HAP-1 (cell line): ENCODE results near the gene C14orf39.
"Not testable (repeated sequence)": the region's sequence is repeated elsewhere in the genome, so short reads cannot be mapped to it uniquely, and the experiment has no call there.

Experiments used
- DNase-seq, 2 experiments: peaks; one replicate each; pipeline ENCODE4 v3.0.0-alpha.2; 2016 to 2020; ENCODE audit warnings: low spot score in 2 of 2
- H3K27me3 ChIP-seq: fragments of 250-450 bp; sonication (Bioruptor Pico); 2 replicates; pipeline ENCODE4 v1.5.1; 2020; ENCODE audit warnings: low read depth, mild to moderate bottlenecking, moderate library complexity
- H3K36me3 ChIP-seq: fragments of 250-450 bp; sonication (Bioruptor Pico); replicated peaks from 2 replicates; pipeline ENCODE4 v1.5.1; 2020; ENCODE audit warnings: mild to moderate bottlenecking
- H3K4me1 ChIP-seq: fragments of 250-450 bp; sonication (Bioruptor Pico); 2 replicates; pipeline ENCODE4 v1.5.1; 2020; ENCODE audit warnings: mild to moderate bottlenecking
- H3K4me3 ChIP-seq: fragments of 250-450 bp; sonication (Bioruptor Pico); 2 replicates; pipeline ENCODE4 v1.5.1; 2020; ENCODE audit warnings: mild to moderate bottlenecking, moderate library complexity
- H3K9me3 ChIP-seq: fragments of 250-450 bp; sonication (Bioruptor Pico); 2 replicates; pipeline ENCODE4 v1.5.1; 2020; ENCODE audit warnings: mild to moderate bottlenecking, moderate library complexity
- in situ Hi-C: fragments of 300-500 bp; cut with MboI; formaldehyde crosslinking; loops from 3 replicates; pipeline ENCODE4 v1.14.3; 2020; ENCODE audit warnings: low sequenced_read_pairs, inconsistent platforms, mixed read lengths

Gene C14orf39

GRCh38 chr14:60508363-60508706 is 22.5 kb upstream of the C14orf39 start:
- DNase-seq = no peak
- no peaks in the 10 kb centered on the region for H3K36me3 ChIP-seq
- in situ Hi-C loops = no loop called here
- no peak overlapping the region for H3K4me3 ChIP-seq
- H3K27me3 ChIP-seq = peaks cover 95% of the 10 kb centered on the region
- no peaks in the 10 kb centered on the region for H3K4me1 ChIP-seq
- H3K9me3 ChIP-seq = no peaks in the 10 kb centered on the region

- Histone ChIP-seq H3K4me1 (no peaks in the 10 kb centered on the region), H3K9me3 (no peaks in the 10 kb centered on the region), H3K36me3 (no peaks in the 10 kb centered on the region), H3K4me3 (no peak overlapping the region), H3K27me3 (peaks cover 83% of the 10 kb centered on the region)
- DNase-seq = no peak
- in situ Hi-C loops = no loop called here
Observed at GRCh38 chr14:60506985-60507829, 21.3 kb upstream of the C14orf39 start.

GRCh38 chr14:60506462-60506984 is 20.7 kb upstream of the C14orf39 start:
- peaks cover 80% of the 10 kb centered on the region for H3K27me3 ChIP-seq
- no peaks in the 10 kb centered on the region for H3K9me3 ChIP-seq
- H3K4me3 ChIP-seq = no peak overlapping the region
- H3K36me3 ChIP-seq = no peaks in the 10 kb centered on the region
- DNase-seq = no peak
- in situ Hi-C loops = no loop called here
- no peaks in the 10 kb centered on the region for H3K4me1 ChIP-seq

DNA sequence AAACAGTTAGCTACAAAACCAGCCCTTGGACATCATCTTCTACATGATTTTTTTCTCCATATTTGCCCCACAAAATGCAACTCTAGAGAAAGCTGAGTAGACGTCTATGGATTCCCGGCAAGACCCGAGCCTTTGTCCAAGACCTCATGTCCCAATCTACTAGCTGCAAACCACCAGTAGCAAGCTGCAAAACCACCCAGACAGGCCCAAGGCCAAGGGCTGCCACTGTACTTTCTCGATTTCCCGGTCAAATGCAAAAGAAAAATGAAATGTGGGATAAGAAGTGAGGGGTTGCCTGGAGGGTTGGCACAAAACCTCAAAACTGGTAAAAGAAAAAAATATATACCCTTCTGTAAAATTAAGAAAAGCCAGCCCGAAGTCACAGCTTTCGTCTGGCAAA is 20.1 kb upstream of the C14orf39 start:
- no peak for DNase-seq
- H3K4me3 ChIP-seq = no peak overlapping the region
- H3K36me3 ChIP-seq = no peaks in the 10 kb centered on the region
- H3K9me3 ChIP-seq = no peaks in the 10 kb centered on the region
- H3K27me3 ChIP-seq = peaks cover 76% of the 10 kb centered on the region
- in situ Hi-C loops = no loop called here
- H3K4me1 ChIP-seq = no peaks in the 10 kb centered on the region

DNA sequence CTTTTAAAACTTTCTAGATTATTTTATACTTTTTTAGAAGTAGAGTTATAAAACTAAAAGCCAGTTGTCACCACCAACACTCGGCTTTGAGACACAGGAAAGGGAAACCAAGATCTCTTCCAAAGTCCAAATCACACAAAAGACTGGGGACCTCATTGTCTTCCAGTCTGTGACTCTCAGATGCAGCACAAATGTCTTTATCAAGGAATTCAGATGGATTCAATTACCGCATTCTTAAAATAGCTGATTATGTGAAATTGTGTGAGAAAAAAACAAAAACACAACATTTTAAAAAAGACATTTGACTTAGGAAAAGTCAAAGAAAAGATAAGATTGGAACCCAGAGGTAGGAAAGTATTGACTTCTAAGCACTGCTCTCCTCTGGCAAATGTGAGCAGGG is 19.6 kb upstream of the C14orf39 start:
- H3K27me3 ChIP-seq = peaks cover 70% of the 10 kb centered on the region
- in situ Hi-C loops = no loop called here
- no peak overlapping the region for H3K4me3 ChIP-seq

GRCh38 chr14:60502541-60502940 is 16.7 kb upstream of the C14orf39 start:
- Histone ChIP-seq H3K4me3 (no peak overlapping the region), H3K36me3 (no peaks in the 10 kb centered on the region), H3K4me1 (no peaks in the 10 kb centered on the region), H3K9me3 (no peaks in the 10 kb centered on the region), H3K27me3 (peaks cover 44% of the 10 kb centered on the region)
- in situ Hi-C loops = no loop called here
- no peak for DNase-seq

More for the DNA sequence above, 19.6 kb upstream of the C14orf39 start:
- Histone ChIP-seq H3K9me3 (no peaks in the 10 kb centered on the region), H3K36me3 (no peaks in the 10 kb centered on the region), H3K4me1 (no peaks in the 10 kb centered on the region)
- no peak for DNase-seq

- Histone ChIP-seq H3K4me3 (no peak overlapping the region), H3K27me3 (peaks cover 7% of the 10 kb centered on the region), H3K4me1 (no peaks in the 10 kb centered on the region), H3K9me3 (no peaks in the 10 kb centered on the region), H3K36me3 (no peaks in the 10 kb centered on the region)
- in situ Hi-C loops = no loop called here
- no peak for DNase-seq
Observed at GRCh38 chr14:60495946-60496345, 10.1 kb upstream of the C14orf39 start.

DNA sequence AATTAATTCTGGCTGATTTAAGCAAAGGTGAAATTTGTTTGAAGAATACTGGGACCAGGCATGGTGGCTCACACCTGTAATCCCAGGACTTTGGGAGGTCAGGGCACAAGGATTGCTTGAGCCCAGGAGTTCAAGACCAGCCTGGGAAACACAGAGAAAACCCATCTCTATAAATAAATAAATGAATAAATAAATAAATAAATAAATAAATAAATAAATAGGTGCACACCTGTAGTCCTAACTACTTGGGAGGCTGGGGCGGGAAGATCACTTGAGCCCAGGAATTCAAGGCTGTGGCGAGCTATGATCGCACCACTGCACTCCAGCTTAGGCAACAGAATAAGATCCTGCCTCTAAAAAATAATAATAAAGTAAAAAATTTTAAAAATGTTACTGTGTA is 4.4 kb upstream of the C14orf39 start:
- Histone ChIP-seq H3K27me3 (peaks cover 31% of the 10 kb centered on the region), H3K9me3 (no peaks in the 10 kb centered on the region; the same call in 1 of the 2 replicates), H3K36me3 (no peaks in the 10 kb centered on the region), H3K4me1 (peaks cover 4% of the 10 kb centered on the region; the same call in 1 of the 2 replicates), H3K4me3 (no peak overlapping the region)
- in situ Hi-C loops = no loop called here
- DNase-seq = no peak

DNA sequence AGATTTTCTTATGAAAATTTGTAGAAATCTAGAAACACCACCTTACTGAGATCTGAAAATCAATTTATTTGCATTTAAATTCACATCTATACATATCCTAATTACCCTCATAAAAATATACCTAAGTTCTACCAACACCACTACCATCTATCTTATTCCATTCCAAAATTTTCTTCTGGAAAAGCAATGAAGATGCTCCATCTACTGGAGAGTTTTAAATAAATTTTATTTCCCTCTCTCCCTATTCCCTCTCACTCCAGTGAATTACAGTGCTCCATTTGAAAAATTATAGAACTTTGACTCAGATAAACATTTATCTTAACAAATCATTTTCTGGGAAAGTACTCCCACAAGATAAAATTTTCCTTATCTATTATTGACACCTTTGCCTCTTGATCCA is 2.3 kb upstream of the C14orf39 start:
- in situ Hi-C loops = no loop called here
- H3K9me3 ChIP-seq = no peaks in the 10 kb centered on the region; the same call in 1 of the 2 replicates
- H3K36me3 ChIP-seq = no peaks in the 10 kb centered on the region
- peak in 1 of 2 experiments; percentile 43 for DNase-seq
- peaks cover 4% of the 10 kb centered on the region; the same call in 1 of the 2 replicates for H3K4me1 ChIP-seq
- H3K27me3 ChIP-seq = peaks cover 31% of the 10 kb centered on the region
- no peak overlapping the region for H3K4me3 ChIP-seq

- no peak overlapping the region for H3K4me3 ChIP-seq
- H3K27me3 ChIP-seq = peaks cover 31% of the 10 kb centered on the region
- no peaks in the 10 kb centered on the region for H3K36me3 ChIP-seq
- DNase-seq = no peak
- peaks cover 4% of the 10 kb centered on the region; the same call in 1 of the 2 replicates for H3K4me1 ChIP-seq
- in situ Hi-C loops = no loop called here
- no peaks in the 10 kb centered on the region; the same call in 1 of the 2 replicates for H3K9me3 ChIP-seq
Observed at GRCh38 chr14:60487211-60487610, 1.3 kb upstream of the C14orf39 start.

GRCh38 chr14:60485057-60485597 is 736 bp downstream of the C14orf39 start:
- in situ Hi-C loops = no loop called here
- H3K4me3 ChIP-seq = peak overlapping the region; percentile 34
- H3K36me3 ChIP-seq = no peaks in the 10 kb centered on the region
- no peak for DNase-seq
- no peaks in the 10 kb centered on the region; the same call in 1 of the 2 replicates for H3K9me3 ChIP-seq
- H3K4me1 ChIP-seq = peaks cover 4% of the 10 kb centered on the region; the same call in 1 of the 2 replicates
- peaks cover 20% of the 10 kb centered on the region for H3K27me3 ChIP-seq

DNA sequence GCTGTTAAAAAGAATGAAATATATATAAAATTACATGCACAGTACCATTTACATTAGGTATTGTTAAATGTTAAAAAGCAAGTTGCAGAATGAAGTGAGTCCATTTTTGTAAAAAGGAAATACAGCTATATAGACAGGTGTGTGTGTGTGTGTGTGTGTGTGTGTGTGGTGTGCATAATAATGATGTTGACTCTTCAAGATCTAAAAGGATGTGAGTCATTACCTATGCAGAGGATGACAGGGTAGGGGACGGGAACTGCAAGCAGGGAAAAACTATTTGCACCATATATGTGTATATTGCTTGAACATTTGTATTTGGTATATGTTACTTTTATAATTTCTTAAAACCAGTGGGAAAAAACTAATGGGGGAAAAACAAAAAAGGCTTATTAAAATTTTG is 3.1 kb downstream of the C14orf39 start:
- in situ Hi-C loops = no loop called here
- Histone ChIP-seq H3K27me3 (peaks cover 5% of the 10 kb centered on the region; the same call in 1 of the 2 replicates), H3K36me3 (no peaks in the 10 kb centered on the region), H3K9me3 (no peaks in the 10 kb centered on the region; the same call in 1 of the 2 replicates), H3K4me3 (no peak overlapping the region), H3K4me1 (peaks cover 4% of the 10 kb centered on the region; the same call in 1 of the 2 replicates)
- DNase-seq = no peak

GRCh38 chr14:60480248-60480647 is 5.6 kb downstream of the C14orf39 start:
- DNase-seq, in situ Hi-C loops, H3K9me3 ChIP-seq, H3K4me1 ChIP-seq, H3K27me3 ChIP-seq, H3K36me3 ChIP-seq, H3K4me3 ChIP-seq: not testable (repeated sequence)

- Histone ChIP-seq H3K27me3 (peaks cover 4% of the 10 kb centered on the region; the same call in 1 of the 2 replicates), H3K9me3 (no peaks in the 10 kb centered on the region), H3K36me3 (no peaks in the 10 kb centered on the region), H3K4me3 (no peak overlapping the region), H3K4me1 (no peaks in the 10 kb centered on the region)
- DNase-seq = no peak
- in situ Hi-C loops = no loop called here
Observed at GRCh38 chr14:60455875-60456274, 30.0 kb downstream of the C14orf39 start.
